Measurements from ENCODE around the gene PPIC. TPM values are rescaled to one million over a fixed set of nuclear protein-coding genes. Genes with fewer than 3 reads are reported as not detected.

The PPIC gene
- total and polyA plus RNA-seq, 8 donors: 31.4 to 51.4 (median 38.3) TPM

GRCh38 chr5:122985954-122986721 is 50.4 kb downstream of the PPIC start:
- Histone ChIP-seq H3K27ac (no peak overlapping the region), H3K36me3 (no peaks in the 10 kb centered on the region), H3K4me3 (no peak overlapping the region), H3K4me1 (no peaks in the 10 kb centered on the region), H3K27me3 (no peaks in the 10 kb centered on the region), H3K9me3 (no peaks in the 10 kb centered on the region)
- intact Hi-C loops (cut with DNase I): no loop called here
- DNase-seq (no peak), ATAC-seq (no peak)
- TF ChIP-seq CTCF (IDR thresholded peaks at IDR 0.05): no peak

- H3K36me3 ChIP-seq: no peaks in the 10 kb centered on the region
- TF ChIP-seq CTCF (IDR thresholded peaks at IDR 0.05): no peak
- H3K27me3 ChIP-seq: no peaks in the 10 kb centered on the region
- no peak overlapping the region for H3K27ac ChIP-seq
- intact Hi-C loops (cut with DNase I): no loop called here
- ATAC-seq (no peak), DNase-seq (no peak)
- H3K4me3 ChIP-seq: no peak overlapping the region
- H3K9me3 ChIP-seq: no peaks in the 10 kb centered on the region
- no peaks in the 10 kb centered on the region for H3K4me1 ChIP-seq
These were observed 51.4 kb downstream of the PPIC start for GRCh38 chr5:122985006-122985700.

GRCh38 chr5:122984425-122984824 is 52.1 kb downstream of the PPIC start:
- no peak for ATAC-seq
- DNase-seq: no peak
- intact Hi-C loops (cut with DNase I): no loop called here

GRCh38 chr5:122982376-122982775 is 54.1 kb downstream of the PPIC start:
- Histone ChIP-seq H3K4me1 (no peaks in the 10 kb centered on the region), H3K4me3 (no peak overlapping the region), H3K36me3 (no peaks in the 10 kb centered on the region), H3K27me3 (no peaks in the 10 kb centered on the region), H3K27ac (no peak overlapping the region), H3K9me3 (no peaks in the 10 kb centered on the region)
- ATAC-seq (no peak), DNase-seq (no peak)
- TF ChIP-seq CTCF (IDR thresholded peaks at IDR 0.05): no peak
- intact Hi-C loops (cut with DNase I): no loop called here

More at GRCh38 chr5:122984425-122984824, 52.1 kb downstream of the PPIC start:
- Histone ChIP-seq H3K27me3 (no peaks in the 10 kb centered on the region), H3K4me3 (no peak overlapping the region), H3K27ac (no peak overlapping the region), H3K9me3 (no peaks in the 10 kb centered on the region), H3K4me1 (no peaks in the 10 kb centered on the region), H3K36me3 (no peaks in the 10 kb centered on the region)
- TF ChIP-seq CTCF (IDR thresholded peaks at IDR 0.05): no peak

GRCh38 chr5:122981846-122982245 is 54.7 kb downstream of the PPIC start:
- Histone ChIP-seq H3K4me3 (no peak overlapping the region), H3K4me1 (no peaks in the 10 kb centered on the region), H3K27ac (no peak overlapping the region), H3K9me3 (no peaks in the 10 kb centered on the region), H3K36me3 (no peaks in the 10 kb centered on the region), H3K27me3 (no peaks in the 10 kb centered on the region)
- TF ChIP-seq CTCF (IDR thresholded peaks at IDR 0.05): no peak
- DNase-seq: no peak
- intact Hi-C loops (cut with DNase I): no loop called here
- no peak for ATAC-seq
